ENCODE data around the gene SLC25A47. TPM values are rescaled to one million over a fixed set of nuclear protein-coding genes. Genes with fewer than 3 reads are reported as not detected.

The SLC25A47 gene
- total RNA-seq, 1 experiment from 2014 or later = not detected

DNA sequence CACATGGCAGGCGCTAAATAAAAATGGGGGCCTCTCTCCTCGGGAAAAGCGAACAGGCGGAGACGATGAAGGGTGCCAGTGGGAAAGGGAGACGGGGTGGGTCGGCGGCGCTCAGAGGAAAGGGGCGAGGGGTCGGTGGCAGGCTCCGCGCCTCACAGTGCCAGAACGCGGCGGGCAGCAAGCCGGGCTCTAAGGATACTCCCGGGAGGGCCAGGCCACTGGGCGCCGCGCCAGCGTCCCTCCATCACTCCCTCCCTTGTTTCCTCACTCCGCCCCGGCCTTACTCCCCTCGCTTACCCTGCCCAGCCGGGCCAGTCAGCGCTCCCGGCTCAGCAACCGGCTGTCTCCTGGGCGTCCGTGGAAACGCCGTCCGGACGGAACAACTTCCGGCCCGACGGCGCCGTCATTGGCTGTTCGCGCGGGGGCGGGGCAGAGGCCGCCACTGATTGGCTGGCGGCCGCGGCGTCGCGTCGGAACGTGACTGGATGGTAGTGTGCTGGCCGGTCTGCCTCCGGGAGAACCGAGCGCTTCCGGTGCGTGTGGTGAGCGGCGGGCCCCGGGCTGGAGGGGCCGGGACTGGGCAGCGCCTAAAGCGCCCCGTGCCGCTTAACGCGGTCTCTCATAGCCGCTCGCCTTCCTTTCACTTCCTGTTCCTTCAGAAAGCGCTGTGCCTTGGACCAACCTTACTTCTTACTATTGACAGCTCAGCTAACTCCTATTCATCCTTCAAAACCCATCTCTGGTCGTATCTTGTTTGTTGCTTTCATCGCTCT is 53.0 kb downstream of the SLC25A47 start, which contains the start of gene WDR25 (continued):
- TF ChIP-seq HMGA2 (CRISPR knock-in tag; IDR thresholded peaks at IDR 0.05) (no peak), FOXP1 (CRISPR knock-in tag; IDR thresholded peaks at IDR 0.05; ENCODE audit: borderline replicate concordance) (no peak; the same call in none of the 2 replicates), OVOL2 (CRISPR knock-in tag; IDR thresholded peaks at IDR 0.05; ENCODE audit: borderline replicate concordance) (no peak), ZNF423 (CRISPR knock-in tag; IDR thresholded peaks at IDR 0.05) (no peak), ETV6 (CRISPR knock-in tag; IDR thresholded peaks at IDR 0.05) (peak; percentile 71), ZNF671 (CRISPR knock-in tag; IDR thresholded peaks at IDR 0.05) (no peak), ZNF232 (CRISPR knock-in tag; IDR thresholded peaks at IDR 0.05) (peak; percentile 16; the same call in 1 of the 2 replicates), JAZF1 (CRISPR knock-in tag; IDR thresholded peaks at IDR 0.05) (no peak), ZNF121 (CRISPR knock-in tag; IDR thresholded peaks at IDR 0.05) (0 out of 2 replicates have a peak, but pooled peaks have one; percentile 35), SMAD4 (CRISPR knock-in tag; IDR thresholded peaks at IDR 0.05) (no peak), EMX1 (CRISPR knock-in tag; IDR thresholded peaks at IDR 0.05) (no peak; the same call in 1 of the 2 replicates), TCF7 (CRISPR knock-in tag; IDR thresholded peaks at IDR 0.05; ENCODE audit: low read depth) (peak; percentile 75; the same call in 1 of the 2 replicates), GRHL2 (CRISPR knock-in tag; IDR thresholded peaks at IDR 0.05; ENCODE audit: insufficient replicate concordance, severe bottlenecking) (no peak), NR2C2 (CRISPR knock-in tag; IDR thresholded peaks at IDR 0.05) (no peak)
- TF ChIP-seq, protein P1, sequence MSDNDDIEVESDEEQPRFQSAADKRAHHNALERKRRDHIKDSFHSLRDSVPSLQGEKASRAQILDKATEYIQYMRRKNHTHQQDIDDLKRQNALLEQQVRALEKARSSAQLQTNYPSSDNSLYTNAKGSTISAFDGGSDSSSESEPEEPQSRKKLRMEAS (CRISPR knock-in tag; IDR thresholded peaks at IDR 0.05) = peak; percentile 74; the same call in 1 of the 2 replicates
- TF ChIP-seq, protein P2, sequence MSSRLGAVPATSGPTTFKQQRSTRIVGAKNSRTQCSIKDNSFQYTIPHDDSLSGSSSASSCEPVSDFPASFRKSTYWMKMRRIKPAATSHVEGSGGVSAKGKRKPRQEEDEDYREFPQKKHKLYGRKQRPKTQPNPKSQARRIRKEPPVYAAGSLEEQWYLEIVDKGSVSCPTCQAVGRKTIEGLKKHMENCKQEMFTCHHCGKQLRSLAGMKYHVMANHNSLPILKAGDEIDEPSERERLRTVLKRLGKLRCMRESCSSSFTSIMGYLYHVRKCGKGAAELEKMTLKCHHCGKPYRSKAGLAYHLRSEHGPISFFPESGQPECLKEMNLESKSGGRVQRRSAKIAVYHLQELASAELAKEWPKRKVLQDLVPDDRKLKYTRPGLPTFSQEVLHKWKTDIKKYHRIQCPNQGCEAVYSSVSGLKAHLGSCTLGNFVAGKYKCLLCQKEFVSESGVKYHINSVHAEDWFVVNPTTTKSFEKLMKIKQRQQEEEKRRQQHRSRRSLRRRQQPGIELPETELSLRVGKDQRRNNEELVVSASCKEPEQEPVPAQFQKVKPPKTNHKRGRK (CRISPR knock-in tag; IDR thresholded peaks at IDR 0.05; ENCODE audit: borderline replicate concordance) = no peak
- TF ChIP-seq, protein P3, sequence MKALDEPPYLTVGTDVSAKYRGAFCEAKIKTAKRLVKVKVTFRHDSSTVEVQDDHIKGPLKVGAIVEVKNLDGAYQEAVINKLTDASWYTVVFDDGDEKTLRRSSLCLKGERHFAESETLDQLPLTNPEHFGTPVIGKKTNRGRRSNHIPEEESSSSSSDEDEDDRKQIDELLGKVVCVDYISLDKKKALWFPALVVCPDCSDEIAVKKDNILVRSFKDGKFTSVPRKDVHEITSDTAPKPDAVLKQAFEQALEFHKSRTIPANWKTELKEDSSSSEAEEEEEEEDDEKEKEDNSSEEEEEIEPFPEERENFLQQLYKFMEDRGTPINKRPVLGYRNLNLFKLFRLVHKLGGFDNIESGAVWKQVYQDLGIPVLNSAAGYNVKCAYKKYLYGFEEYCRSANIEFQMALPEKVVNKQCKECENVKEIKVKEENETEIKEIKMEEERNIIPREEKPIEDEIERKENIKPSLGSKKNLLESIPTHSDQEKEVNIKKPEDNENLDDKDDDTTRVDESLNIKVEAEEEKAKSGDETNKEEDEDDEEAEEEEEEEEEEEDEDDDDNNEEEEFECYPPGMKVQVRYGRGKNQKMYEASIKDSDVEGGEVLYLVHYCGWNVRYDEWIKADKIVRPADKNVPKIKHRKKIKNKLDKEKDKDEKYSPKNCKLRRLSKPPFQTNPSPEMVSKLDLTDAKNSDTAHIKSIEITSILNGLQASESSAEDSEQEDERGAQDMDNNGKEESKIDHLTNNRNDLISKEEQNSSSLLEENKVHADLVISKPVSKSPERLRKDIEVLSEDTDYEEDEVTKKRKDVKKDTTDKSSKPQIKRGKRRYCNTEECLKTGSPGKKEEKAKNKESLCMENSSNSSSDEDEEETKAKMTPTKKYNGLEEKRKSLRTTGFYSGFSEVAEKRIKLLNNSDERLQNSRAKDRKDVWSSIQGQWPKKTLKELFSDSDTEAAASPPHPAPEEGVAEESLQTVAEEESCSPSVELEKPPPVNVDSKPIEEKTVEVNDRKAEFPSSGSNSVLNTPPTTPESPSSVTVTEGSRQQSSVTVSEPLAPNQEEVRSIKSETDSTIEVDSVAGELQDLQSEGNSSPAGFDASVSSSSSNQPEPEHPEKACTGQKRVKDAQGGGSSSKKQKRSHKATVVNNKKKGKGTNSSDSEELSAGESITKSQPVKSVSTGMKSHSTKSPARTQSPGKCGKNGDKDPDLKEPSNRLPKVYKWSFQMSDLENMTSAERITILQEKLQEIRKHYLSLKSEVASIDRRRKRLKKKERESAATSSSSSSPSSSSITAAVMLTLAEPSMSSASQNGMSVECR (CRISPR knock-in tag; IDR thresholded peaks at IDR 0.05; ENCODE audit: borderline replicate concordance) = peak; percentile 72; the same call in 1 of the 2 replicates
- TF ChIP-seq, protein P4, sequence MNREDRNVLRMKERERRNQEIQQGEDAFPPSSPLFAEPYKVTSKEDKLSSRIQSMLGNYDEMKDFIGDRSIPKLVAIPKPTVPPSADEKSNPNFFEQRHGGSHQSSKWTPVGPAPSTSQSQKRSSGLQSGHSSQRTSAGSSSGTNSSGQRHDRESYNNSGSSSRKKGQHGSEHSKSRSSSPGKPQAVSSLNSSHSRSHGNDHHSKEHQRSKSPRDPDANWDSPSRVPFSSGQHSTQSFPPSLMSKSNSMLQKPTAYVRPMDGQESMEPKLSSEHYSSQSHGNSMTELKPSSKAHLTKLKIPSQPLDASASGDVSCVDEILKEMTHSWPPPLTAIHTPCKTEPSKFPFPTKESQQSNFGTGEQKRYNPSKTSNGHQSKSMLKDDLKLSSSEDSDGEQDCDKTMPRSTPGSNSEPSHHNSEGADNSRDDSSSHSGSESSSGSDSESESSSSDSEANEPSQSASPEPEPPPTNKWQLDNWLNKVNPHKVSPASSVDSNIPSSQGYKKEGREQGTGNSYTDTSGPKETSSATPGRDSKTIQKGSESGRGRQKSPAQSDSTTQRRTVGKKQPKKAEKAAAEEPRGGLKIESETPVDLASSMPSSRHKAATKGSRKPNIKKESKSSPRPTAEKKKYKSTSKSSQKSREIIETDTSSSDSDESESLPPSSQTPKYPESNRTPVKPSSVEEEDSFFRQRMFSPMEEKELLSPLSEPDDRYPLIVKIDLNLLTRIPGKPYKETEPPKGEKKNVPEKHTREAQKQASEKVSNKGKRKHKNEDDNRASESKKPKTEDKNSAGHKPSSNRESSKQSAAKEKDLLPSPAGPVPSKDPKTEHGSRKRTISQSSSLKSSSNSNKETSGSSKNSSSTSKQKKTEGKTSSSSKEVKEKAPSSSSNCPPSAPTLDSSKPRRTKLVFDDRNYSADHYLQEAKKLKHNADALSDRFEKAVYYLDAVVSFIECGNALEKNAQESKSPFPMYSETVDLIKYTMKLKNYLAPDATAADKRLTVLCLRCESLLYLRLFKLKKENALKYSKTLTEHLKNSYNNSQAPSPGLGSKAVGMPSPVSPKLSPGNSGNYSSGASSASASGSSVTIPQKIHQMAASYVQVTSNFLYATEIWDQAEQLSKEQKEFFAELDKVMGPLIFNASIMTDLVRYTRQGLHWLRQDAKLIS (CRISPR knock-in tag; IDR thresholded peaks at IDR 0.05; ENCODE audit: borderline replicate concordance) = no peak
- TF ChIP-seq, protein P5, sequence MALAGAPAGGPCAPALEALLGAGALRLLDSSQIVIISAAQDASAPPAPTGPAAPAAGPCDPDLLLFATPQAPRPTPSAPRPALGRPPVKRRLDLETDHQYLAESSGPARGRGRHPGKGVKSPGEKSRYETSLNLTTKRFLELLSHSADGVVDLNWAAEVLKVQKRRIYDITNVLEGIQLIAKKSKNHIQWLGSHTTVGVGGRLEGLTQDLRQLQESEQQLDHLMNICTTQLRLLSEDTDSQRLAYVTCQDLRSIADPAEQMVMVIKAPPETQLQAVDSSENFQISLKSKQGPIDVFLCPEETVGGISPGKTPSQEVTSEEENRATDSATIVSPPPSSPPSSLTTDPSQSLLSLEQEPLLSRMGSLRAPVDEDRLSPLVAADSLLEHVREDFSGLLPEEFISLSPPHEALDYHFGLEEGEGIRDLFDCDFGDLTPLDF (CRISPR knock-in tag; IDR thresholded peaks at IDR 0.05) = no peak
- TF ChIP-seq, protein P6, sequence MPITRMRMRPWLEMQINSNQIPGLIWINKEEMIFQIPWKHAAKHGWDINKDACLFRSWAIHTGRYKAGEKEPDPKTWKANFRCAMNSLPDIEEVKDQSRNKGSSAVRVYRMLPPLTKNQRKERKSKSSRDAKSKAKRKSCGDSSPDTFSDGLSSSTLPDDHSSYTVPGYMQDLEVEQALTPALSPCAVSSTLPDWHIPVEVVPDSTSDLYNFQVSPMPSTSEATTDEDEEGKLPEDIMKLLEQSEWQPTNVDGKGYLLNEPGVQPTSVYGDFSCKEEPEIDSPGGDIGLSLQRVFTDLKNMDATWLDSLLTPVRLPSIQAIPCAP (CRISPR knock-in tag; IDR thresholded peaks at IDR 0.05) = no peak
- TF ChIP-seq, protein P7, sequence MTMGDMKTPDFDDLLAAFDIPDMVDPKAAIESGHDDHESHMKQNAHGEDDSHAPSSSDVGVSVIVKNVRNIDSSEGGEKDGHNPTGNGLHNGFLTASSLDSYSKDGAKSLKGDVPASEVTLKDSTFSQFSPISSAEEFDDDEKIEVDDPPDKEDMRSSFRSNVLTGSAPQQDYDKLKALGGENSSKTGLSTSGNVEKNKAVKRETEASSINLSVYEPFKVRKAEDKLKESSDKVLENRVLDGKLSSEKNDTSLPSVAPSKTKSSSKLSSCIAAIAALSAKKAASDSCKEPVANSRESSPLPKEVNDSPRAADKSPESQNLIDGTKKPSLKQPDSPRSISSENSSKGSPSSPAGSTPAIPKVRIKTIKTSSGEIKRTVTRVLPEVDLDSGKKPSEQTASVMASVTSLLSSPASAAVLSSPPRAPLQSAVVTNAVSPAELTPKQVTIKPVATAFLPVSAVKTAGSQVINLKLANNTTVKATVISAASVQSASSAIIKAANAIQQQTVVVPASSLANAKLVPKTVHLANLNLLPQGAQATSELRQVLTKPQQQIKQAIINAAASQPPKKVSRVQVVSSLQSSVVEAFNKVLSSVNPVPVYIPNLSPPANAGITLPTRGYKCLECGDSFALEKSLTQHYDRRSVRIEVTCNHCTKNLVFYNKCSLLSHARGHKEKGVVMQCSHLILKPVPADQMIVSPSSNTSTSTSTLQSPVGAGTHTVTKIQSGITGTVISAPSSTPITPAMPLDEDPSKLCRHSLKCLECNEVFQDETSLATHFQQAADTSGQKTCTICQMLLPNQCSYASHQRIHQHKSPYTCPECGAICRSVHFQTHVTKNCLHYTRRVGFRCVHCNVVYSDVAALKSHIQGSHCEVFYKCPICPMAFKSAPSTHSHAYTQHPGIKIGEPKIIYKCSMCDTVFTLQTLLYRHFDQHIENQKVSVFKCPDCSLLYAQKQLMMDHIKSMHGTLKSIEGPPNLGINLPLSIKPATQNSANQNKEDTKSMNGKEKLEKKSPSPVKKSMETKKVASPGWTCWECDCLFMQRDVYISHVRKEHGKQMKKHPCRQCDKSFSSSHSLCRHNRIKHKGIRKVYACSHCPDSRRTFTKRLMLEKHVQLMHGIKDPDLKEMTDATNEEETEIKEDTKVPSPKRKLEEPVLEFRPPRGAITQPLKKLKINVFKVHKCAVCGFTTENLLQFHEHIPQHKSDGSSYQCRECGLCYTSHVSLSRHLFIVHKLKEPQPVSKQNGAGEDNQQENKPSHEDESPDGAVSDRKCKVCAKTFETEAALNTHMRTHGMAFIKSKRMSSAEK (CRISPR knock-in tag; IDR thresholded peaks at IDR 0.05; ENCODE audit: borderline replicate concordance) = no peak
